Inferior parietal cortex (tissue), 1 donor: ENCODE data around the gene PDGFA.

Experiments
- DNase-seq: peaks from one replicate; pipeline ENCODE4 v3.0.0-alpha.2; 2016; ENCODE audit errors: extremely low spot score

The PDGFA gene

GRCh38 chr7:504221-505111 lies 15.2 kb downstream of the PDGFA start:
- DNase-seq: no peak

GRCh38 chr7:503575-504111 lies 16.0 kb downstream of the PDGFA start:
- DNase-seq: no peak

GRCh38 chr7:502296-502695 lies 17.4 kb downstream of the PDGFA start:
- no peak for DNase-seq

- no peak for DNase-seq
These were observed 18.1 kb downstream of the PDGFA start for GRCh38 chr7:501526-501925.

GRCh38 chr7:500521-501420 lies 18.9 kb downstream of the PDGFA start:
- no peak for DNase-seq

GRCh38 chr7:499853-500485 lies 19.7 kb downstream of the PDGFA start:
- DNase-seq: no peak

GRCh38 chr7:498678-499641 lies 20.7 kb downstream of the PDGFA start:
- DNase-seq: no peak

GRCh38 chr7:497946-498655 lies 21.5 kb downstream of the PDGFA start:
- DNase-seq: peak; percentile 75

GRCh38 chr7:497346-497745 lies 22.3 kb downstream of the PDGFA start:
- no peak for DNase-seq

- no peak for DNase-seq
These were observed 22.9 kb downstream of the PDGFA start for GRCh38 chr7:496528-497295.

- no peak for DNase-seq
These were observed 23.8 kb downstream of the PDGFA start for GRCh38 chr7:495761-496321.

GRCh38 chr7:495326-495725 lies 24.3 kb downstream of the PDGFA start:
- no peak for DNase-seq

- DNase-seq: no peak
These were observed 24.7 kb downstream of the PDGFA start for GRCh38 chr7:494906-495305.

GRCh38 chr7:494259-494687 lies 25.4 kb downstream of the PDGFA start:
- no peak for DNase-seq

- no peak for DNase-seq
These were observed 25.9 kb downstream of the PDGFA start for GRCh38 chr7:493661-494251.

GRCh38 chr7:492714-493065 lies 27.0 kb downstream of the PDGFA start:
- DNase-seq: no peak

- DNase-seq: no peak
These were observed 27.5 kb downstream of the PDGFA start for GRCh38 chr7:491958-492713.
